Measurements from ENCODE around the gene ADCY3. TPM values are rescaled to one million over a fixed set of nuclear protein-coding genes. Genes with fewer than 3 reads are reported as not detected.

ADCY3 gene
- total and polyA plus RNA-seq, 2 of the 4 experiments (the other 2 are of a cell fraction) = 17.4 to 46.1 TPM

- intact Hi-C loops (cut with micrococcal nuclease) = no loop called here
- Histone ChIP-seq H3K56ac (ENCODE audit: extremely low read depth, insufficient read depth, low read length) (no peak overlapping the region), H4K91ac (ENCODE audit: insufficient read depth, low read depth, low read length) (no peak overlapping the region), H2BK20ac (ENCODE audit: low read depth, low read length) (no peak overlapping the region), H4K5ac (ENCODE audit: low read depth, low read length) (no peak overlapping the region), H3K9ac (ENCODE audit: low read depth, low read length) (no peak overlapping the region), H3K79me1 (ENCODE audit: low read depth in 1 of 2, low read length in 2 of 2) (no peaks in the 10 kb centered on the region), H3K4ac (ENCODE audit: low read depth, low read length) (no peak overlapping the region), H3K18ac (ENCODE audit: low read depth, low read length) (no peak overlapping the region), H4K20me1 (ENCODE audit: insufficient read depth, low read length) (no peaks in the 10 kb centered on the region), H3K9me1 (ENCODE audit: insufficient read depth, low read length) (no peaks in the 10 kb centered on the region), H3K4me1 (ENCODE audit: control insufficient read depth, insufficient read depth, low read length) (no peaks in the 10 kb centered on the region), H3K14ac (replicated peaks; ENCODE audit: low read depth, low read length) (no peak overlapping the region), H4K8ac (ENCODE audit: low read depth in 2 of 2, low read length in 2 of 2) (no peak overlapping the region), H3K27me3 (ENCODE audit: control insufficient read depth, insufficient read depth, low read length) (no peaks in the 10 kb centered on the region), H2AFZ (replicated peaks; ENCODE audit: low read length, poor library complexity) (peak overlapping the region; percentile 2), H3K9me3 (ENCODE audit: control insufficient read depth, insufficient read depth, low read length) (no peaks in the 10 kb centered on the region), H2BK15ac (ENCODE audit: low read depth, low read length) (no peak overlapping the region), H3K4me2 (ENCODE audit: low read depth, low read length) (no peak overlapping the region), H2AK9ac (replicated peaks; ENCODE audit: low read depth, low read length, poor library complexity) (peak overlapping the region; percentile 63), H3K27ac (ENCODE audit: insufficient read depth, low read length) (no peak overlapping the region), H3K4me3 (ENCODE audit: insufficient read depth, low read depth, low read length) (no peak overlapping the region), H2BK5ac (ENCODE audit: low read depth, low read length, poor library complexity, severe bottlenecking) (no peak overlapping the region), H3K36me3 (ENCODE audit: control insufficient read depth, insufficient read depth, low read length) (peaks cover 44% of the 10 kb centered on the region), H2AK5ac (ENCODE audit: low read depth, low read length) (no peak overlapping the region), H2BK120ac (ENCODE audit: low read depth, low read length) (no peak overlapping the region), H3K23ac (ENCODE audit: low read depth, low read length) (no peak overlapping the region)
- no TSS peak for BruUV-seq (replicated peaks)
- POLR2A ChIA-PET (ENCODE audit: unreplicated experiment) = no interaction called here
- dilution Hi-C loops (cut with HindIII; ENCODE audit: low sequenced_read_pairs, unreplicated experiment) = no loop called here
- no peak for TF ChIP-seq CHD1 (IDR thresholded peaks at IDR 0.05; ENCODE audit: low read depth, low read length)
- TF ChIP-seq MAZ (IDR thresholded peaks at IDR 0.05; ENCODE audit: borderline replicate concordance, low read depth, low read length) = no peak
- no peak for TF ChIP-seq RFX5 (IDR thresholded peaks at IDR 0.05; ENCODE audit: low read depth, low read length)
- no peak for TF ChIP-seq BHLHE40 (IDR thresholded peaks at IDR 0.05; ENCODE audit: low read depth, low read length)
- TF ChIP-seq MAFK (IDR thresholded peaks at IDR 0.05; ENCODE audit: low read depth, low read length) = no peak
- no peak for TF ChIP-seq CEBPB (IDR thresholded peaks at IDR 0.05; ENCODE audit: low read depth, low read length)
- TF ChIP-seq NFE2L2 (IDR thresholded peaks at IDR 0.05; ENCODE audit: low read depth, low read length) = no peak
- TF ChIP-seq RAD21 (IDR thresholded peaks at IDR 0.05; ENCODE audit: low read length) = no peak
- TF ChIP-seq SMC3 (IDR thresholded peaks at IDR 0.05; ENCODE audit: low read depth, low read length) = no peak
- TF ChIP-seq RCOR1 (IDR thresholded peaks at IDR 0.05; ENCODE audit: insufficient replicate concordance, low read length) = no peak
- no peak for TF ChIP-seq POLR2A (IDR thresholded peaks at IDR 0.05; ENCODE audit: low read depth, low read length)
- no peak for TF ChIP-seq FOS (IDR thresholded peaks at IDR 0.05; ENCODE audit: low read depth, low read length)
- TF ChIP-seq USF2 (IDR thresholded peaks at IDR 0.05; ENCODE audit: low read depth, low read length) = no peak
- no peak for TF ChIP-seq CTCF (conservative IDR thresholded peaks at IDR 0.05; ENCODE audit: low read depth, low read length)
- no peak for TF ChIP-seq ELK1 (IDR thresholded peaks at IDR 0.05; ENCODE audit: borderline replicate concordance, low read depth, low read length)
- TF ChIP-seq MXI1 (IDR thresholded peaks at IDR 0.05; ENCODE audit: borderline replicate concordance, low read depth, low read length) = no peak
- ATAC-seq (ENCODE audit: low read depth) = no peak
- CTCF ChIA-PET = no interaction called here
- in situ Hi-C loops (cut with MboI; ENCODE audit: low sequenced_read_pairs) = loop anchor here (10.0 kb wide), 1 partner anchor 294 kb away; no protein-coding TSS in a partner anchor
- 67% methylated on average over 6 of the region's 17 CpGs; no CpG with 5 or more reads in 1 of the 2 experiments for WGBS, 2 experiments (ENCODE audit: extremely low coverage in 2 of 2, insufficient read length in 1 of 2)
- no peak for DNase-seq
These were observed 79.7 kb downstream of the ADCY3 start for GRCh38 chr2:24840164-24840869.

All from IMR-90 (cell line).